ENCODE measurements around the gene CAPZA1.
"Not testable (repeated sequence)": the region's sequence is repeated elsewhere in the genome, so short reads cannot be mapped to it uniquely, and the experiment has no call there.

CAPZA1 gene

DNA sequence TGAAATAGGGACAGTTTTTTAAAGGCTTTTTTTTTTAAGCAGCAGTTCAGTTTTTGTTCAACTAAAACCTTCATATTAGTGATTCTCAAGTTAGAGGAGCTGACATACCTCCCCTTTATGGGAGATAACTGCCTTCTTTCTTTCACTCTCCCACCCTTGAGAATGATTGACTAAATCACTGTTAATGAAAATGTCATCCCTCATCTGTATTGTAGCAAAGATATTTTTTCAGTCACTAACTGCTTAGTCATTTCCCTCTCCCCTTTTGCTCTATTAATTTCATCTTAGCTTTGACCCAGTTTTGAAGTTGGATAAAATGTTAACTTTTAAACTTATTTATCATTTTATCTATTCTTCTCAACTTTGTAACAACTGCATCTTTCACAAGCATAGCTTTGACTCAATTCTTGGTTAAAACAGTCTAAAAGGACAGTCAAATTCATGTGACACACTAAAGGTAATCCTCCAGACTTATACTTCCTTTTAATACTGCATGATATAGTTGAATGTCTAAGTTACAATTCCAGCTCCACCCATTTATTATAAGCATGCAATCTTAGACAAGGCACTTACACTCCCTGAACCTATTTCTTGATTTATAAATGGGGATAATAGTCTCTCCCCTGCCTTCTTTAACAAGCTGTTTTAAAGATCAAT lies 17.1 kb downstream of the CAPZA1 start:
- DNase-seq (ENCODE audit: low read depth), result no peak
- H3K4me3 ChIP-seq (ENCODE audit: control insufficient read depth, low read depth, low read length), result no peak overlapping the region
- TF ChIP-seq, protein P1, sequence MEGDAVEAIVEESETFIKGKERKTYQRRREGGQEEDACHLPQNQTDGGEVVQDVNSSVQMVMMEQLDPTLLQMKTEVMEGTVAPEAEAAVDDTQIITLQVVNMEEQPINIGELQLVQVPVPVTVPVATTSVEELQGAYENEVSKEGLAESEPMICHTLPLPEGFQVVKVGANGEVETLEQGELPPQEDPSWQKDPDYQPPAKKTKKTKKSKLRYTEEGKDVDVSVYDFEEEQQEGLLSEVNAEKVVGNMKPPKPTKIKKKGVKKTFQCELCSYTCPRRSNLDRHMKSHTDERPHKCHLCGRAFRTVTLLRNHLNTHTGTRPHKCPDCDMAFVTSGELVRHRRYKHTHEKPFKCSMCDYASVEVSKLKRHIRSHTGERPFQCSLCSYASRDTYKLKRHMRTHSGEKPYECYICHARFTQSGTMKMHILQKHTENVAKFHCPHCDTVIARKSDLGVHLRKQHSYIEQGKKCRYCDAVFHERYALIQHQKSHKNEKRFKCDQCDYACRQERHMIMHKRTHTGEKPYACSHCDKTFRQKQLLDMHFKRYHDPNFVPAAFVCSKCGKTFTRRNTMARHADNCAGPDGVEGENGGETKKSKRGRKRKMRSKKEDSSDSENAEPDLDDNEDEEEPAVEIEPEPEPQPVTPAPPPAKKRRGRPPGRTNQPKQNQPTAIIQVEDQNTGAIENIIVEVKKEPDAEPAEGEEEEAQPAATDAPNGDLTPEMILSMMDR (IDR thresholded peaks at IDR 0.05; ENCODE audit: control insufficient read depth, insufficient read depth, low read depth, low read length, missing control alignments), result no peak

DNA sequence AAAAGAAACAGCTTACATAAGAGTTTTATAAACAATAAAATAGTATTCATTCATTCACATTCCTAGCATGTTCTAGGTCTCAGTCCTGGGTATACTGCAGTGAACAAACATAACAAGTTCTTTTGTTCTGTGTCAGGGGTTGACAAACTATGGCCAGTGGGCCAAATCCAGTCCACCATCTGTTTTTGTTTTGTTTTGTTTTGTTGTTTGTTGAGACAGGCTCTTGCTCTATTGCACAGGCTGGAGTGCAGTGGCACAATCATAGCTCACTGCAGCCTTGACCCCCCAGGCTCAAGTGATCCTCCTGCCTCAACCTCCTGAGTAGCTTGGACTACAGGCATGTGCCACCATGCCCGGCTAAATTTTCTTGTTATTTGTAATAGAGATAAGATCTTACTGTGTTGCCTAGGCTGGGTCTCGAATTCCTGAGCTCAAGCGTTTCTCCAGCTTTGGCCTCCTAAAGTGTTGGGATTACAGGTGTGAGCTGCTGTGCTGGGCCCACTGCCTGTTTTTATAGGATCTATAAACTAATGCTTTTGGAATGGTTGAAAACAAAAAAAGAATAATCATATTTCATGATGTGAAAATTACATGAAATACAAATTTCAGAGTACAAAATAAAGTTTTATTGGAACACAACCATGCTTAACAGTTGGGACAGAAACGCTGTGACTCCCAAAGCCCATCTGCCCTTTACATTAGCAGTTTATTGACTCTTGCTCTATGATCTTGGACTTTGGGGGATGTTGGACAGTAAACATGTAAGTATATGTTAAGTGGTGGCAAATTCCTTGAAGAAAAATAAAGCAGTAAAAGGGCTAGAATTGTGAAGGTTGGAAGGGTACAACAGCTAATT lies 17.9 kb downstream of the CAPZA1 start:
- DNase-seq (ENCODE audit: low read depth), result no peak
- TF ChIP-seq, protein P1 (IDR thresholded peaks at IDR 0.05; ENCODE audit: control insufficient read depth, insufficient read depth, low read depth, low read length, missing control alignments), result no peak

DNA sequence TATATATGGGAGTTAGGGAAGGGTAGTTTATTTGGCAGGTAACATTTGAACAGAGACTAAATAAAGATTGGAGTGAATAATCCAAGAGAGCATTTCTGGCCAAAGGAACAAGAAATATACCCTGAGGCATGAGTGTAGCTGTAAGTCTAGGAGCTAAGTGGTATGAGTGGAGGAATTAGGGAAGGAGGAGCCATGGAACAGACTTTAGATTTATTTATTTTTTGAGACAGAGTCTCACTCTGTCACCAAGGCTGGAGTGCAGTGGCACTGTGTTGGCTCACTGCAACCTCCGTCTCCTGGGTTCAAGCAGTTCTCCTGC lies 18.4 kb downstream of the CAPZA1 start:
- no peak for DNase-seq (ENCODE audit: low read depth)
- TF ChIP-seq, protein P1 (IDR thresholded peaks at IDR 0.05; ENCODE audit: control insufficient read depth, insufficient read depth, low read depth, low read length, missing control alignments), result no peak
- no peak overlapping the region for H3K4me3 ChIP-seq (ENCODE audit: control insufficient read depth, low read depth, low read length)

More for the DNA sequence above, 17.9 kb downstream of the CAPZA1 start:
- H3K4me3 ChIP-seq (ENCODE audit: control insufficient read depth, low read depth, low read length), result no peak overlapping the region

DNA sequence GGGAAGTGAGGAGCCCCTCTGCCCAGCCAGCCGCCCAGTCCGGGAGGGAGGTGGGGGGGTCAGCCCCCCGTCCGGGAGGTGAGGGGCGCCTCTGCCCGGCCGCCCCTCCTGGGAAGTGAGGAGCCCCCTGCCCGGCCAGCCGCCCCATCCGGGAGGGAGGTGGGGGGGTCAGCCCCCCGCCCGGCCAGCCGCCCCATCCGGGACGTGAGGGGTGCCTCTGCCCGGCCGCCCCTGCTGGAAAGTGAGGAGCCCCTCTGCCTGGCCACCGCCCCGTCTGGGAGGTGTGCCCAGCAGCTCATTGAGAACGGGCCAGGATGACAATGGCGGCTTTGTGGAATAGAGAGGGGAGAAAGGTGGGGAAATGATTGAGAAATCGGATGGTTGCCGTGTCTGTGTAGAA lies 20.8 kb downstream of the CAPZA1 start:
- DNase-seq (ENCODE audit: low read depth); H3K4me3 ChIP-seq (ENCODE audit: control insufficient read depth, low read depth, low read length): not testable (repeated sequence)

DNA sequence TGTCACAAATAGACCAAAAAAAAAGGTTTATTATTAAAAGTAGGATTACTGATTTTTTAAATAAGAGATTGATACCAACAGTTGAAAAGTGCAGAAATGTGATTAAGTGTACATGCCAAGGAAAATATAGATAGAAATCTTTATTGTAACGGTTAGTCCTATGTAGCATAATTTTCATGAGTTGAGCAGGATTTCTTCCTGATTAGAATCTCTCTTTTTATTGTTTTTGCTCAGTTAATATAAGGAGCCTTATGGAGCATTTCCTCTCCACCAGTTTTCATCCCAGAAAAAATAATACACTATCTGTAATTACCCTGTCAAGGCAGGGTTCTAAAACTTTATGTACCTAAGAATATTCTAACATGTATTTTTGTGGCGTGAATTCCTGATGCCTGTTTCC lies 23.4 kb downstream of the CAPZA1 start:
- no peak for DNase-seq (ENCODE audit: low read depth)
- TF ChIP-seq, protein P1 (IDR thresholded peaks at IDR 0.05; ENCODE audit: control insufficient read depth, insufficient read depth, low read depth, low read length, missing control alignments), result no peak

DNA sequence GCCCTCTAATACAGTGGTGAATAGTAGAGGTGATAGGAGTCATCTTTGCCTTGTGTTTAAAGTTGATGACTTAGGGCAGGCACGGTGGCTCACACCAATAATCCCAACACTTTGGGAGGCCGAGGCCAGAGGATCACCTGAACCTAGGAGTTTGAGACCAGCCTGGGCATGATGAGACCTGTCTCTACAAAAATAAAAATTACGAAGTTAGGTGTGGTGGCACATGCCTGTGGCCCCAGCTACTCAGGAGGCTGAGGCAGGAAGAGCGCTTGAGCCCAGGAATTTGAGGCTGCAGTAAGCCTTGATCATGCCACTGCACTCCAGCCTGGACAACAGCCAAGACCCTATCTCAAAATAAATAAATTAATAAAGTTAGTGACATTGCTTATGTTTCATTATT lies 26.6 kb downstream of the CAPZA1 start:
- no peak for DNase-seq (ENCODE audit: low read depth)
- H3K4me3 ChIP-seq (ENCODE audit: control insufficient read depth, low read depth, low read length), result no peak overlapping the region
- TF ChIP-seq, protein P1 (IDR thresholded peaks at IDR 0.05; ENCODE audit: control insufficient read depth, insufficient read depth, low read depth, low read length, missing control alignments), result no peak

More for the DNA sequence above, 23.4 kb downstream of the CAPZA1 start:
- H3K4me3 ChIP-seq (ENCODE audit: control insufficient read depth, low read depth, low read length), result no peak overlapping the region

DNA sequence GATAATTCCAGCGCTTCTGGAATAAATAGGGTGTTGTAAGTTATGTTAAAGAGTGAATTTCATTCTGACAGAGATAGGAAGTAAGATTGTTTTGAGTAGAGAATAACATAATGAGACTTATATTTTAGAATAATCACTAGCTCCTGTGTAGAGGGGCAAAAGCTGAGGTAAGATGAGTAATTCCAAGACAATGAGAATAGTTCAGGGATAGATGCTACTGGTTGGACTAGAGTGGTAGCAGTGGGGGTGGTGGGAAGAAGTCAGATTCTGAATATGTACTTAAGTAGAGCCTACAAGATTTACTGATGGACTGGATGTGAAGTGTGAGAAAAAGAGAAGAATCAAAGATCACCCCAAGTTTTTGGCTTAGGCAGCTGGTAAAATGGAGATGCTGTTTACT lies 31.6 kb downstream of the CAPZA1 start:
- DNase-seq (ENCODE audit: low read depth), result no peak
- H3K4me3 ChIP-seq (ENCODE audit: control insufficient read depth, low read depth, low read length), result no peak overlapping the region
- TF ChIP-seq, protein P1 (IDR thresholded peaks at IDR 0.05; ENCODE audit: control insufficient read depth, insufficient read depth, low read depth, low read length, missing control alignments), result no peak
